ENCODE results near the gene LDLRAD3. TPM values are rescaled to one million over a fixed set of nuclear protein-coding genes. Genes with fewer than 3 reads are reported as not detected.

LDLRAD3 gene
- total and polyA plus RNA-seq, 11 donors, result 1.1 to 7.7 (median 2.6) TPM

DNA sequence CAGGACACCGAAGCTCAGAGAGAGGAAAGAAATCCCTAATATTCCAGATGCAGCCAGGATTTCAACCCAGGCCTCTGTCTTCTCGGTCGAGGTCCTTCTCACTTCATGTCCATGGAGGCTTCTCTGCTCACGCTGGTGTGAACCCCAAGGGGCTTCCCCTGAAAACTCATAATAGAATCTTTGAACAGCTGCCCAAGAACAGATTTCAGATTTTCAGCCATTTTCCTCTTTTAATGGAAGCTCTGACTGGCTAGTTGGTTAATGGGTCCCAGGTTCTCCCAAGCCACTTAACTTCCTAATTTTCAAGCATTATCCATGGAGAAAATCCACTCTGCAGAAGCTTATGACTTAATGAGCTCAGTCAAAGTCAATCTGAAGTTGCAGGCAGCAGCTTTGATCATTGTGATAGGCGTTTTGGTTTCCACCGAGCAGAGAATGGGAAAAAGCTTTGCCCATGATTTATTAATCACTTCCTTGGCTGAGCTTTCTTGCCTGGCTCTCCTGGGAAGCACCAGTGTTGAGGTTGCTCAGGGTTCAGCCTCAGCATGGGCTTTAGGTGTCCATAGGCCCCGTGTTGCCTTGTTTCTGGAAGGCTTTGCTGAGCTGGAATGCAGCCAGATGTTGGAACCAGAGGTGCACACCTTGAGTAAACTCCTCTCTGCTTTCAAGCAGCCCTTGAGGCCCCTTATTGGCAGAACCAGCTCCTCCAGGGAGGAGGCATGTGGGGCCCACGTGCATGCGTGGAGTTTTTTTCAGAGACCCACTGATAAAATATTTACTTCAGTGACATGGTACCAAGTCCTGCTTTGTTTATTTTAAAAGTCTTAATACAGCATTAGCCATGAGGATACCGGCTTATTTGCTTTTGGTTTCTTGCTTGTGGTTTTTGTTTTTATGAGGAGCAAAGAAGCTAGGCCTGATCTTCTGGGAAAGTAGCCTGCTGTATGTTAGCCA, 25.5 kb downstream of the LDLRAD3 start:
- DNase-seq, result no peak
- H3K4me3 ChIP-seq, result no peak overlapping the region
- intact Hi-C loops (cut with DNase I), result no loop called here
- peaks cover 0 to 12% (median 0%) of the 10 kb centered on the region in 12 donors for H3K9me3 ChIP-seq
- TF ChIP-seq POLR2A (IDR thresholded peaks at IDR 0.05), result no peak
- TF ChIP-seq, protein P1, sequence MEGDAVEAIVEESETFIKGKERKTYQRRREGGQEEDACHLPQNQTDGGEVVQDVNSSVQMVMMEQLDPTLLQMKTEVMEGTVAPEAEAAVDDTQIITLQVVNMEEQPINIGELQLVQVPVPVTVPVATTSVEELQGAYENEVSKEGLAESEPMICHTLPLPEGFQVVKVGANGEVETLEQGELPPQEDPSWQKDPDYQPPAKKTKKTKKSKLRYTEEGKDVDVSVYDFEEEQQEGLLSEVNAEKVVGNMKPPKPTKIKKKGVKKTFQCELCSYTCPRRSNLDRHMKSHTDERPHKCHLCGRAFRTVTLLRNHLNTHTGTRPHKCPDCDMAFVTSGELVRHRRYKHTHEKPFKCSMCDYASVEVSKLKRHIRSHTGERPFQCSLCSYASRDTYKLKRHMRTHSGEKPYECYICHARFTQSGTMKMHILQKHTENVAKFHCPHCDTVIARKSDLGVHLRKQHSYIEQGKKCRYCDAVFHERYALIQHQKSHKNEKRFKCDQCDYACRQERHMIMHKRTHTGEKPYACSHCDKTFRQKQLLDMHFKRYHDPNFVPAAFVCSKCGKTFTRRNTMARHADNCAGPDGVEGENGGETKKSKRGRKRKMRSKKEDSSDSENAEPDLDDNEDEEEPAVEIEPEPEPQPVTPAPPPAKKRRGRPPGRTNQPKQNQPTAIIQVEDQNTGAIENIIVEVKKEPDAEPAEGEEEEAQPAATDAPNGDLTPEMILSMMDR (IDR thresholded peaks at IDR 0.05), result no peak
- no peak overlapping the region for H3K27ac ChIP-seq
- no peak for ATAC-seq
- H3K36me3 ChIP-seq, result no peaks in the 10 kb centered on the region
- 74 to 86% (median 81%) methylated on average over 10 of the region's 10 CpGs for WGBS, 4 donors
- peaks cover 0 to 35% (median 4%) of the 10 kb centered on the region in 12 donors for H3K4me1 ChIP-seq
- H3K27me3 ChIP-seq, result no peaks in the 10 kb centered on the region

DNA sequence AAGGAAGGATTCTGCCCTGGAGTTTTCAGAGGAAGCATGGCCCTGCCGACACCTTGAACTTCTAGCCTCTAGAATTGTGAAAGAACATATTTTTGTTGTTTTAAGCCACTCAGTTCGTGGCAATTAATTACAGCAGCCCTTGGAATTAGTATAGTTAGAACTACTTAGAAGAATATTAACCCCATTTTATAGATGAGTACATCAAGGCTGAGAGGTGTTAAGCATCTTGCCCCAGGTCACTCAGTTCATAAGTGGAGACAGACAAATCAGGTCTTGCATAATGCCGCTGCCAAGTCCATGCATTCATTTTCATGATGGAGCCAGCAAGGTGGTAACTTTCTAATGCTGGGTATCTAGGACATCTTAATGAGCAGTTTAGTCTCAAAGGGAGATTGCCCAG, 26.6 kb downstream of the LDLRAD3 start:
- intact Hi-C loops (cut with DNase I), result no loop called here
- Histone ChIP-seq H3K9me3 (peaks cover 0 to 18% (median 0%) of the 10 kb centered on the region in 12 donors), H3K4me3 (no peak overlapping the region), H3K27me3 (no peaks in the 10 kb centered on the region), H3K36me3 (no peaks in the 10 kb centered on the region), H3K27ac (no peak overlapping the region), H3K4me1 (peaks cover 0 to 24% (median 2%) of the 10 kb centered on the region in 12 donors)
- ATAC-seq, result no peak
- TF ChIP-seq POLR2A (IDR thresholded peaks at IDR 0.05), result no peak
- TF ChIP-seq, protein P1 (IDR thresholded peaks at IDR 0.05), result no peak
- 91 to 97% (median 93%) methylated on average over 3 of the region's 3 CpGs for WGBS, 4 donors
- no peak for DNase-seq

DNA sequence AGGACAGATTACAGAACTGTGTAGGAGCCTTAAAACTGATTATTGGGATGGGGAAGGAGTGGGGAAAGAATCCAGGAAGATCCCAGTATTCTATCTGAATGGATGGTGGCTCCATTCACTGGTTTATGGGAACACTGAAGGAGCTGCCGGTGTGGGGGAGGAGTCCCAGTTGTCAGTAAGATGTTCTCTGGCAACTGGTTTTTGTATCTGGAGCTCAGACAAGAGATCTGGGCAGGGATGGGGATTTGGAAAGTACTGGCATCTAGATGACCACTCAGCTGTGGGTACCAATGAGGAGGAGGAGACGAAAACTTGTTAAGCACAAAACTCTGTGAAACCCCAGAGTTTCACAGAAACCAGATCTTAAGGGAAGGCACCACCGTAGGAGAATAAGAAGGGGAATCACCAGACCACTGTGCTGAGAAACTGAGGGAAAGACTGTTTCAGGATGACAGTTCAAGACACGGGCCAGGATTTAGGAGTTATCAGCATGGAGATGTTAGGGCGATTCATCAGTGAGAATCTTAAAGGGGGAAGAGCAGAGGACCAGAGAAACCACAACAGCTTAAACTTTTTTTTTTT, 28.1 kb downstream of the LDLRAD3 start:
- 80 to 95% (median 91%) methylated on average over 5 of the region's 5 CpGs for WGBS, 4 donors

More for the DNA sequence above, 28.1 kb downstream of the LDLRAD3 start:
- H3K9me3 ChIP-seq, result peaks cover 0 to 18% (median 0%) of the 10 kb centered on the region in 12 donors
- ATAC-seq, result no peak
- peaks cover 0 to 17% (median 2%) of the 10 kb centered on the region in 12 donors for H3K4me1 ChIP-seq
- no peak overlapping the region for H3K27ac ChIP-seq
- TF ChIP-seq, protein P1 (IDR thresholded peaks at IDR 0.05), result no peak
- no peak for TF ChIP-seq POLR2A (IDR thresholded peaks at IDR 0.05)
- H3K36me3 ChIP-seq, result no peaks in the 10 kb centered on the region
- no peak for DNase-seq
- no peak overlapping the region for H3K4me3 ChIP-seq
- intact Hi-C loops (cut with DNase I), result no loop called here
- H3K27me3 ChIP-seq, result no peaks in the 10 kb centered on the region
